Kidney (tissue), 14 donors: ENCODE data around the gene MYO9B. TPM values are rescaled to one million over a fixed set of nuclear protein-coding genes. Genes with fewer than 3 reads are reported as not detected.

Source experiments
- DNase-seq, 5 donors: peaks; one replicate each; pipeline ENCODE4 v3.0.0-alpha.2; 2013 to 2020
- FAIRE-seq: peaks from 2 replicates; lab custom pipeline; 2012; peaks lifted over from hg19 to GRCh38; lab: Jason Lieb, UNC
- H3K27ac ChIP-seq, 2 donors: one replicate each; pipeline ENCODE4 v1.7.0; 2013; ENCODE audit warnings: low read depth in 2 of 2, low read length in 2 of 2, inconsistent platforms in 1 of 2
- H3K27me3 ChIP-seq: one replicate; pipeline ENCODE4 v1.7.1; 2013; ENCODE audit warnings: low read length, inconsistent platforms; ENCODE audit not compliant: control insufficient read depth, insufficient read depth
- H3K36me3 ChIP-seq, 3 donors: one replicate each; pipeline versions ENCODE4 v1.7.0 to v1.7.1; 2013; ENCODE audit warnings: low read length in 3 of 3, control low read depth in 1 of 3, inconsistent platforms in 1 of 3; ENCODE audit not compliant: insufficient read depth in 3 of 3, control insufficient read depth in 2 of 3
- H3K4me1 ChIP-seq, 3 donors: one replicate each; pipeline versions ENCODE4 v1.7.0 to v1.7.1; 2013; ENCODE audit warnings: low read length in 3 of 3, inconsistent platforms in 1 of 3, low read depth in 1 of 3; ENCODE audit not compliant: control insufficient read depth in 2 of 3, insufficient read depth in 2 of 3
- H3K4me3 ChIP-seq, 3 donors: one replicate each; pipeline versions ENCODE4 v1.7.0 to v1.8.1; 2013; ENCODE audit warnings: low read length in 3 of 3, control low read depth in 1 of 3, inconsistent platforms in 1 of 3
- H3K9ac ChIP-seq, 3 donors: one replicate each; pipeline versions ENCODE4 v1.7.0 to v1.7.1; 2013; ENCODE audit warnings: low read length in 3 of 3, control low read depth in 1 of 3, inconsistent platforms in 1 of 3
- H3K9me3 ChIP-seq, 3 donors: one replicate each; pipeline versions ENCODE4 v1.7.0 to v1.7.1; 2013; ENCODE audit warnings: low read length in 3 of 3, control low read depth in 1 of 3, inconsistent platforms in 1 of 3; ENCODE audit not compliant: control insufficient read depth in 2 of 3, insufficient read depth in 1 of 3
- CTCF ChIP-seq: IDR thresholded peaks from 3 replicates; pipeline ENCODE4 v1.5.1; 2012; ENCODE audit warnings: mild to moderate bottlenecking, moderate library complexity, borderline replicate concordance; ENCODE audit not compliant: insufficient read depth; ENCODE audit errors: extremely low read depth
- intact Hi-C: fragments of 100-400 bp; cut with DNase I; formaldehyde crosslinking; loops from one replicate; pipeline ENCODE4 v1.11.1; 2022
- polyA plus RNA-seq: library from polyadenylated mRNA; stranded (reverse); fragments of 350-450 nt; fragmentation: Illumina TruSeq; extraction: RNeasy Lipid Tissue Mini Kit (QIAGEN cat#74804); gene quantifications from one replicate; pipeline ENCODE4 v1.2.3, GENCODE V29; 2014; ENCODE audit warnings: low read depth, low replicate concordance; ENCODE audit not compliant: insufficient read depth
- total RNA-seq: library from RNA; stranded (reverse); fragmentation: NEBNext Ultra II Directional; extraction: Animal tissue kit (Norgen Biotek cat#: 25700); gene quantifications from one replicate; pipeline ENCODE4 v1.2.1, GENCODE V29; 2021
- donor health status: control.
- donor health status: control.
- donor health status: control.
- donor health status: control.
- donor health status: control.
- donor health status: DM: yes; HTN: yes; CAD: no.
- donor health status: Normal renal cell carcinoma (clear cell type).

The MYO9B gene
- total and polyA plus RNA-seq, 2 donors from 2014 or later, result 14.7 to 68.1 TPM

- H3K4me3 ChIP-seq, result no peak overlapping the region
- H3K9ac ChIP-seq, result no peak overlapping the region
- no peaks in the 10 kb centered on the region for H3K27me3 ChIP-seq
- no peak for TF ChIP-seq CTCF
- intact Hi-C loops, result no loop called here
- H3K9me3 ChIP-seq, result no peaks in the 10 kb centered on the region
- no peak overlapping the region for H3K27ac ChIP-seq
- no peak for DNase-seq
- no peak for FAIRE-seq
- peaks cover 0 to 2% (median 0%) of the 10 kb centered on the region in 3 donors for H3K36me3 ChIP-seq
- no peaks in the 10 kb centered on the region for H3K4me1 ChIP-seq
These were observed 36.2 kb downstream of the MYO9B start for GRCh38 chr19:17111766-17112165.

DNA sequence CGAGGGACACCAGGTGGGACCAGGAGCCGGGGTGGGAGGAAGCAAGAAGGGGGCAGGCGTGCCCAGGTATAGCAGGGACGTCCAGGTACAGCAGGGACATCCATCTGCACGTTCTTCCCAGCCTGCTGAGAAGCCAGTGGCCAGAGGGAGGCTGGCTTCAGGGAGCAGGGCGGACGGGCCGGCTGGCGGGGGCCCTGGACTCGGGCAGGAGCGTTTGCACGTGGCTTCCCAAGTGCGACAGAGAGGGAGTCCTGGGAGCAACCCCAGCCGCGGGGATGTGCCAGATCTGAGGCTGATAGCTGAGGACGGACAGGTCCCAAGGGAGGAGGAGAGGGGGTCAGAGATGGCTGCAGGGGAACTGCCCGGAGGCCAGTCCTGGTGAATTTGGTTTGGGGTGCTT, 36.7 kb downstream of the MYO9B start:
- TF ChIP-seq CTCF, result no peak
- peaks cover 0 to 2% (median 0%) of the 10 kb centered on the region in 3 donors for H3K36me3 ChIP-seq
- no peak for FAIRE-seq
- no peak overlapping the region for H3K27ac ChIP-seq
- no peaks in the 10 kb centered on the region for H3K27me3 ChIP-seq
- no peaks in the 10 kb centered on the region for H3K9me3 ChIP-seq
- intact Hi-C loops, result no loop called here
- no peak overlapping the region for H3K4me3 ChIP-seq
- no peak for DNase-seq
- H3K4me1 ChIP-seq, result peaks cover 0 to 2% (median 0%) of the 10 kb centered on the region in 3 donors
- H3K9ac ChIP-seq, result no peak overlapping the region

GRCh38 chr19:17112700-17113099, 37.1 kb downstream of the MYO9B start:
- Histone ChIP-seq H3K9me3 (no peaks in the 10 kb centered on the region), H3K4me3 (no peak overlapping the region), H3K36me3 (peaks cover 0 to 2% (median 0%) of the 10 kb centered on the region in 3 donors), H3K27me3 (no peaks in the 10 kb centered on the region), H3K27ac (no peak overlapping the region), H3K4me1 (peaks cover 0 to 4% (median 0%) of the 10 kb centered on the region in 3 donors), H3K9ac (no peak overlapping the region)
- no peak for FAIRE-seq
- no peak for TF ChIP-seq CTCF
- intact Hi-C loops, result no loop called here
- no peak for DNase-seq
